ENCODE measurements around the gene TROAP.

- TF ChIP-seq, protein P1, sequence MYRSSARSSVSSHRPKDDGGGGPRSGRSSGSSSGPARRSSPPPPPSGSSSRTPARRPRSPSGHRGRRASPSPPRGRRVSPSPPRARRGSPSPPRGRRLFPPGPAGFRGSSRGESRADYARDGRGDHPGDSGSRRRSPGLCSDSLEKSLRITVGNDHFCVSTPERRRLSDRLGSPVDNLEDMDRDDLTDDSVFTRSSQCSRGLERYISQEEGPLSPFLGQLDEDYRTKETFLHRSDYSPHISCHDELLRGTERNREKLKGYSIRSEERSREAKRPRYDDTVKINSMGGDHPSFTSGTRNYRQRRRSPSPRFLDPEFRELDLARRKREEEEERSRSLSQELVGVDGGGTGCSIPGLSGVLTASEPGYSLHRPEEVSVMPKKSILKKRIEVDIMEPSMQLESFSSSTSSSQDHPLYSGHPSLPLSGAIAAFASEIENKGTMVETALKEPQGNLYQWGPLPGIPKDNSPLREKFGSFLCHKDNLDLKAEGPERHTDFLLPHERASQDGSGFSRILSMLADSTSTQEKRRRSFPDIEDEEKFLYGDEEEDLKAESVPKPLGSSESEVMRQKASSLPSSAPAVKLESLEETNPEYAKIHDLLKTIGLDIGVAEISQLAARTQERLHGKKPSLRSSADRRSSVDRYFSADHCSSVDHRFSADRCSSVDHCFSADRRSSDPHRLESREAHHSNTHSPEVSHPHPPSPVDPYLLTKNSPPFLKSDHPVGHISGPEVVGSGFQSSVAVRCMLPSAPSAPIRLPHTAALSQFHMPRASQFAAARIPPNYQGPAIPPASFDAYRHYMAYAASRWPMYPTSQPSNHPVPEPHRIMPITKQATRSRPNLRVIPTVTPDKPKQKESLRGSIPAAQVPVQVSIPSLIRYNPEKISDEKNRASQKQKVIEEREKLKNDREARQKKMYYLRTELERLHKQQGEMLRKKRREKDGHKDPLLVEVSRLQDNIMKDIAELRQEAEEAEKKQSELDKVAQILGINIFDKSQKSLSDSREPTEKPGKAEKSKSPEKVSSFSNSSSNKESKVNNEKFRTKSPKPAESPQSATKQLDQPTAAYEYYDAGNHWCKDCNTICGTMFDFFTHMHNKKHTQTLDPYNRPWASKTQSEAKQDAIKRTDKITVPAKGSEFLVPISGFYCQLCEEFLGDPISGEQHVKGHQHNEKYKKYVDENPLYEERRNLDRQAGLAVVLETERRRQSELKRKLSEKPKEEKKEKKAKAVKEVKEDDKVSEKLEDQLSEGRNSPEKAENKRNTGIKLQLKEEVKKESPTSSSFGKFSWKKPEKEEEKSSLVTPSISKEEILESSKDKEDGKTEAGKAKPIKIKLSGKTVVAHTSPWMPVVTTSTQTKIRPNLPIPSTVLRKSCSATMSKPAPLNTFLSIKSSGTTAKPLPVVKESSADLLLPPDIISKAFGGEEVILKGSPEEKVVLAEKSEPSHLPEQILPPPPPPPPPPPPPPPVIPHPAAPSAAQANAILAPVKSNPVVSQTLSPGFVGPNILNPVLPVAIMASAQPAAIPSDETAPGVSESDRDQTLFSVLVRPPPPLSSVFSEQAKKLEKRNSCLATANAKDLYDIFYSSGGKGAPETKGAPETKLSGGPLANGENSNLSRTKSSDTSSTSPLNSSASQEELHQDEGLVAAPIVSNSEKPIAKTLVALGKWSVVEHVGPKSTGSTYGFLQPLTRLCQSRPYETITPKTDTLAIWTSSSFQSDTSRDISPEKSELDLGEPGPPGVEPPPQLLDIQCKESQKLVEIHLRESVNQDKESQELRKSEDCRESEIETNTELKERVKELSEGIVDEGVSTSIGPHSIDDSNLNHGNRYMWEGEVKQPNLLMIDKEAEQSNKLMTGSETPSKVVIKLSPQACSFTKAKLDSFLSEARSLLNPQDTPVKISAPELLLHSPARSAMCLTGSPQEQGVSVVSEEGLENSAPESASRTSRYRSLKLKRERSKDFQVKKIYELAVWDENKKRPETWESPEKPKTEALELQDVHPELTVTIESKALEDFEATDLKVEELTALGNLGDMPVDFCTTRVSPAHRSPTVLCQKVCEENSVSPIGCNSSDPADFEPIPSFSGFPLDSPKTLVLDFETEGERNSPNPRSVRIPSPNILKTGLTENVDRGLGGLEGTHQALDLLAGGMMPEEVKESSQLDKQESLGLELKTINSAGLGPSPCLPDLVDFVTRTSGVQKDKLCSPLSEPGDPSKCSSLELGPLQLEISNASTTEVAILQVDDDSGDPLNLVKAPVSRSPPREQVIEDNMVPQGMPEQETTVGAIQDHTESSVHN (IDR thresholded peaks at IDR 0.05; ENCODE audit: borderline replicate concordance in 1 of 2, low read depth in 1 of 2): no peak
- TF ChIP-seq BRCA1 (IDR thresholded peaks at IDR 0.05): no peak
- no peak for TF ChIP-seq BRCA1 (CRISPR knock-in tag; IDR thresholded peaks at IDR 0.05)
- TF ChIP-seq TAL1 (IDR thresholded peaks at IDR 0.05): no peak
- TF ChIP-seq CTCF (IDR thresholded peaks at IDR 0.05 in 2 of 3, conservative IDR thresholded peaks at IDR 0.05 in 1 of 3; ENCODE audit: insufficient read depth in 2 of 3, low read depth in 1 of 3, low read length in 3 of 3): no peak
- TF ChIP-seq EP300 (IDR thresholded peaks at IDR 0.05; ENCODE audit: low read length): no peak
- no peak for TF ChIP-seq BHLHE40 (IDR thresholded peaks at IDR 0.05; ENCODE audit: low read length)
Observed at GRCh38 chr12:49305762-49306510, 17.1 kb upstream of the TROAP start.

All from K562 (cell line).